ENCODE results near the gene ZBTB11.
"Not testable (repeated sequence)": the region's sequence is repeated elsewhere in the genome, so short reads cannot be mapped to it uniquely, and the experiment has no call there.

ZBTB11 gene

GRCh38 chr3:101625879-101626278, 51.1 kb downstream of the ZBTB11 start:
- no peak overlapping the region for H3K4me3 ChIP-seq (ENCODE audit: low read depth in 1 of 2, low read length in 2 of 2)
- no peak overlapping the region for H3K27ac ChIP-seq (ENCODE audit: low read depth, low read length)

GRCh38 chr3:101624857-101625256, 52.1 kb downstream of the ZBTB11 start:
- Histone ChIP-seq H3K27me3 (ENCODE audit: control insufficient read depth in 1 of 2, insufficient read depth in 2 of 2, low read length in 2 of 2) (no peaks in the 10 kb centered on the region), H3K36me3 (ENCODE audit: insufficient read depth, low read length) (no peaks in the 10 kb centered on the region), H3K9me3 (ENCODE audit: low read length) (no peaks in the 10 kb centered on the region), H3K9ac (ENCODE audit: low read length) (no peak overlapping the region), H3K4me3 (ENCODE audit: low read depth in 1 of 2, low read length in 2 of 2) (no peak overlapping the region), H3K4me1 (ENCODE audit: insufficient read depth, low read length) (no peaks in the 10 kb centered on the region), H3K27ac (ENCODE audit: low read depth, low read length) (no peak overlapping the region)

More at GRCh38 chr3:101625879-101626278, 51.1 kb downstream of the ZBTB11 start:
- H3K27me3 ChIP-seq (ENCODE audit: control insufficient read depth in 1 of 2, insufficient read depth in 2 of 2, low read length in 2 of 2) = no peaks in the 10 kb centered on the region
- no peaks in the 10 kb centered on the region for H3K9me3 ChIP-seq (ENCODE audit: low read length)
- no peaks in the 10 kb centered on the region for H3K4me1 ChIP-seq (ENCODE audit: insufficient read depth, low read length)
- H3K9ac ChIP-seq (ENCODE audit: low read length) = no peak overlapping the region
- H3K36me3 ChIP-seq (ENCODE audit: insufficient read depth, low read length) = no peaks in the 10 kb centered on the region

- H3K36me3 ChIP-seq (ENCODE audit: insufficient read depth, low read length) = no peaks in the 10 kb centered on the region
- H3K9me3 ChIP-seq (ENCODE audit: low read length) = no peaks in the 10 kb centered on the region
- H3K27me3 ChIP-seq (ENCODE audit: control insufficient read depth in 1 of 2, insufficient read depth in 2 of 2, low read length in 2 of 2) = no peaks in the 10 kb centered on the region
- H3K27ac ChIP-seq (ENCODE audit: low read depth, low read length) = no peak overlapping the region
- H3K9ac ChIP-seq (ENCODE audit: low read length) = no peak overlapping the region
- H3K4me3 ChIP-seq (ENCODE audit: low read depth in 1 of 2, low read length in 2 of 2) = no peak overlapping the region
- no peaks in the 10 kb centered on the region for H3K4me1 ChIP-seq (ENCODE audit: insufficient read depth, low read length)
Observed at GRCh38 chr3:101623656-101624055, 53.3 kb downstream of the ZBTB11 start.

- H3K27ac ChIP-seq (ENCODE audit: low read depth, low read length) = no peak overlapping the region
- no peaks in the 10 kb centered on the region for H3K4me1 ChIP-seq (ENCODE audit: insufficient read depth, low read length)
- H3K36me3 ChIP-seq (ENCODE audit: insufficient read depth, low read length) = no peaks in the 10 kb centered on the region
- H3K4me3 ChIP-seq (ENCODE audit: low read depth in 1 of 2, low read length in 2 of 2) = no peak overlapping the region
- H3K9ac ChIP-seq (ENCODE audit: low read length) = no peak overlapping the region
- H3K9me3 ChIP-seq (ENCODE audit: low read length) = no peaks in the 10 kb centered on the region
- H3K27me3 ChIP-seq (ENCODE audit: control insufficient read depth in 1 of 2, insufficient read depth in 2 of 2, low read length in 2 of 2) = no peaks in the 10 kb centered on the region
Observed at GRCh38 chr3:101619734-101620133, 57.2 kb downstream of the ZBTB11 start.

GRCh38 chr3:101618726-101619125, 58.2 kb downstream of the ZBTB11 start:
- Histone ChIP-seq H3K36me3 (ENCODE audit: insufficient read depth, low read length) (no peaks in the 10 kb centered on the region), H3K4me1 (ENCODE audit: insufficient read depth, low read length) (no peaks in the 10 kb centered on the region), H3K9me3 (ENCODE audit: low read length) (no peaks in the 10 kb centered on the region), H3K4me3 (ENCODE audit: low read depth in 1 of 2, low read length in 2 of 2) (no peak overlapping the region), H3K27me3 (ENCODE audit: control insufficient read depth in 1 of 2, insufficient read depth in 2 of 2, low read length in 2 of 2) (no peaks in the 10 kb centered on the region), H3K27ac (ENCODE audit: low read depth, low read length) (no peak overlapping the region), H3K9ac (ENCODE audit: low read length) (no peak overlapping the region)

GRCh38 chr3:101617478-101617877, 59.5 kb downstream of the ZBTB11 start:
- no peaks in the 10 kb centered on the region for H3K36me3 ChIP-seq (ENCODE audit: insufficient read depth, low read length)
- no peaks in the 10 kb centered on the region for H3K4me1 ChIP-seq (ENCODE audit: insufficient read depth, low read length)
- no peak overlapping the region for H3K9ac ChIP-seq (ENCODE audit: low read length)
- no peak overlapping the region for H3K4me3 ChIP-seq (ENCODE audit: low read depth in 1 of 2, low read length in 2 of 2)
- no peaks in the 10 kb centered on the region for H3K27me3 ChIP-seq (ENCODE audit: control insufficient read depth in 1 of 2, insufficient read depth in 2 of 2, low read length in 2 of 2)
- H3K27ac ChIP-seq (ENCODE audit: low read depth, low read length) = no peak overlapping the region
- no peaks in the 10 kb centered on the region for H3K9me3 ChIP-seq (ENCODE audit: low read length)

GRCh38 chr3:101615525-101615924, 61.4 kb downstream of the ZBTB11 start:
- H3K36me3 ChIP-seq (ENCODE audit: insufficient read depth, low read length) = no peaks in the 10 kb centered on the region
- no peaks in the 10 kb centered on the region for H3K4me1 ChIP-seq (ENCODE audit: insufficient read depth, low read length)
- no peaks in the 10 kb centered on the region for H3K9me3 ChIP-seq (ENCODE audit: low read length)
- no peak overlapping the region for H3K4me3 ChIP-seq (ENCODE audit: low read depth in 1 of 2, low read length in 2 of 2)
- H3K9ac ChIP-seq (ENCODE audit: low read length) = no peak overlapping the region
- H3K27me3 ChIP-seq (ENCODE audit: control insufficient read depth in 1 of 2, insufficient read depth in 2 of 2, low read length in 2 of 2) = no peaks in the 10 kb centered on the region
- no peak overlapping the region for H3K27ac ChIP-seq (ENCODE audit: low read depth, low read length)

GRCh38 chr3:101613014-101613413, 63.9 kb downstream of the ZBTB11 start:
- H3K27me3 ChIP-seq (ENCODE audit: control insufficient read depth in 1 of 2, insufficient read depth in 2 of 2, low read length in 2 of 2); H3K9me3 ChIP-seq (ENCODE audit: low read length); H3K4me3 ChIP-seq (ENCODE audit: low read depth in 1 of 2, low read length in 2 of 2); H3K27ac ChIP-seq (ENCODE audit: low read depth, low read length); H3K9ac ChIP-seq (ENCODE audit: low read length); H3K36me3 ChIP-seq (ENCODE audit: insufficient read depth, low read length); H3K4me1 ChIP-seq (ENCODE audit: insufficient read depth, low read length): not testable (repeated sequence)

GRCh38 chr3:101611023-101611422, 65.9 kb downstream of the ZBTB11 start:
- H3K27me3 ChIP-seq (ENCODE audit: control insufficient read depth in 1 of 2, insufficient read depth in 2 of 2, low read length in 2 of 2) = no peaks in the 10 kb centered on the region

GRCh38 chr3:101605398-101605797, 71.5 kb downstream of the ZBTB11 start:
- not testable (repeated sequence) for H3K9me3 ChIP-seq (ENCODE audit: low read length); H3K36me3 ChIP-seq (ENCODE audit: insufficient read depth, low read length); H3K4me3 ChIP-seq (ENCODE audit: low read depth in 1 of 2, low read length in 2 of 2); H3K27me3 ChIP-seq (ENCODE audit: control insufficient read depth in 1 of 2, insufficient read depth in 2 of 2, low read length in 2 of 2); H3K9ac ChIP-seq (ENCODE audit: low read length); H3K4me1 ChIP-seq (ENCODE audit: insufficient read depth, low read length); H3K27ac ChIP-seq (ENCODE audit: low read depth, low read length)

More at GRCh38 chr3:101611023-101611422, 65.9 kb downstream of the ZBTB11 start:
- Histone ChIP-seq H3K27ac (ENCODE audit: low read depth, low read length) (no peak overlapping the region), H3K36me3 (ENCODE audit: insufficient read depth, low read length) (no peaks in the 10 kb centered on the region), H3K9ac (ENCODE audit: low read length) (no peak overlapping the region), H3K4me1 (ENCODE audit: insufficient read depth, low read length) (no peaks in the 10 kb centered on the region), H3K9me3 (ENCODE audit: low read length) (no peaks in the 10 kb centered on the region), H3K4me3 (ENCODE audit: low read depth in 1 of 2, low read length in 2 of 2) (no peak overlapping the region)

- H3K27me3 ChIP-seq (ENCODE audit: control insufficient read depth in 1 of 2, insufficient read depth in 2 of 2, low read length in 2 of 2) = no peaks in the 10 kb centered on the region
- no peak overlapping the region for H3K27ac ChIP-seq (ENCODE audit: low read depth, low read length)
- no peaks in the 10 kb centered on the region for H3K4me1 ChIP-seq (ENCODE audit: insufficient read depth, low read length)
- H3K9me3 ChIP-seq (ENCODE audit: low read length) = no peaks in the 10 kb centered on the region
- no peak overlapping the region for H3K4me3 ChIP-seq (ENCODE audit: low read depth in 1 of 2, low read length in 2 of 2)
- no peak overlapping the region for H3K9ac ChIP-seq (ENCODE audit: low read length)
- H3K36me3 ChIP-seq (ENCODE audit: insufficient read depth, low read length) = no peaks in the 10 kb centered on the region
Observed at GRCh38 chr3:101603184-101603583, 73.7 kb downstream of the ZBTB11 start.

GRCh38 chr3:101602731-101603130, 74.2 kb downstream of the ZBTB11 start:
- H3K27ac ChIP-seq (ENCODE audit: low read depth, low read length) = no peak overlapping the region
- no peaks in the 10 kb centered on the region for H3K36me3 ChIP-seq (ENCODE audit: insufficient read depth, low read length)
- H3K4me3 ChIP-seq (ENCODE audit: low read depth in 1 of 2, low read length in 2 of 2) = no peak overlapping the region
- H3K9ac ChIP-seq (ENCODE audit: low read length) = no peak overlapping the region
- no peaks in the 10 kb centered on the region for H3K4me1 ChIP-seq (ENCODE audit: insufficient read depth, low read length)
- H3K9me3 ChIP-seq (ENCODE audit: low read length) = no peaks in the 10 kb centered on the region
- no peaks in the 10 kb centered on the region for H3K27me3 ChIP-seq (ENCODE audit: control insufficient read depth in 1 of 2, insufficient read depth in 2 of 2, low read length in 2 of 2)
